GM12872 (cell line): Measurements from ENCODE around the gene NUDT2.

ENCODE experiments used
- CTCF ChIP-seq: IDR thresholded peaks from 3 replicates; pipeline ENCODE4 v1.5.1; 2011; ENCODE audit warnings: low read depth, mild to moderate bottlenecking, low read length, moderate library complexity; ENCODE audit not compliant: insufficient read depth

NUDT2 gene

DNA sequence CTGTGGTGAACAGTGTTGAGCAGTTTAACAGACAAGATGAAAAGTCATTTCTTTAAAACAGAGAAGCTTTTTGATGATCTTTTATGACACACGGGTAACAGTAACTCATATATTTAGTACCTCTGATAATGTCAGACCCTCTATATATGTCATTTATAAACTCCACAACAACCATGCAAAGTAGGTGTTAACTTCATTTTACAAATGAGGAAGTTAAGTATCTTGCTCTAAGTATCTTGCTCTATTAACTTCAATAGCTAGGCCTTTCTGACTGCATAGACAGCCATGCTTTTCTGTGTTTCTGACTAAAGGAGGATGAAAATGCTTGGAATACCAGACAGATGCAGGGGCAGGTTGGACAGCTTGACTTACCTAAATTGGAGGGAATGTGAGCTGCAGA, 1.8 kb downstream of the NUDT2 start:
- no peak for TF ChIP-seq CTCF

DNA sequence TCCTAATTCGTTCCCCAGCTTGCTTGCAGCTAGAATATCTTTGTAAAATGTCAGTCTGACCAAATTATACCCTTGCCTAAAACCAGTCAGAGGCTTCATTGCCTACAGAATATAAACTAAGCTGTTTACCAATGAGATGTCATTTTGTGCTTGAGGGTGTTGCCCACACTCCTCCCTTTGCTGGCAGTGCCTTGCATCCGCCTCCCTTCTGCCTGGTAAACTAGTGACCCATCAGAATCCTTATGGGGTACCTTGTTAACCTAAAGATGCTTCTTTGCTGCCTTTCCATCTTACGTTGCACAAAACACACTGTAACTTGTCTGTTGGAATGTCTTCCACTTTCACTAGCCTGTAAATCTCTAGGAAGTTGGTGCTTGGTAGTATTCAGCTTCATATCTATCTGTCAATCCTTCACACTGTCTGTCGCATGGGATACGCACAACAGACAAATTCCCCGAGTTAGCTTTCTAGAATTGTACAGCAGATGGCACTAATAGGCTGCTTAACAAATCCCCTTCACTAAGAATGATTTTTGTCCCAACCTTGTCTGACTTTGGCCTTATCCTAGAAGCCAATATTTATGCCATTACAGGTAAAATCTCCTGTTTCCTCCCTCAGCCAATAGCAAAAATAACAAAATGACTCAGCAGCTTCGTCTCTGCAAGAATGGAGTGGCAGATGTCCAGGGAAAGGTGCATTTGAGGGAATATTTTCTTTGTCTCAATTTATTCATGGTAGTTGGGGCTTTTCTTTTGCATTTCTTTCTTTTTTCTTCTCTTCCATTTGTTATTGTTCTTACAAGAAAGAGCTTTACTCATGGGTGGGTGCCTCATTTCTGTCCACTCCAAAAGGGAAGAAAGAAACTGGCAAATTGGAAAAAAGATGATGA, 3.0 kb downstream of the NUDT2 start:
- TF ChIP-seq CTCF: peak; percentile 41; the same call in 2 of the 3 replicates

DNA sequence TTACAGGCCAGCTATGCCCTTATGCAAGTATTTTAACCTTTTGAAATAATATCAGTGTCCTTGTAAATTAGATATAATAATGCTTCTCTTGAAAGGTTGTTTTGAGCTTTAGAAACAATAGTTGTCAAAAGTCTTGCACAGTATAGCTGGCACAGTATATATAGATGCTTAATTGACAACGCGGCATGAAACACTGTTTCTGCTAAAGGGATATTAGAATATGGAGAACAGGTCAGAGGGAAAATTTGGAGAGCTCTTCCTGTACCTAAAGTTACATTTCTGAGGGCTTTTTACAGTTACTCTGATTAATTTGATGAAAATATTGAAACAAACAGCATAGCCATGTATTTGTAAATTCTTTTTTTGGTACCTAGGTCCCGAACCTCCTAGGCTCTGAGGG, 4.5 kb downstream of the NUDT2 start:
- TF ChIP-seq CTCF: no peak

GRCh38 chr9:34334337-34334824, 5.0 kb downstream of the NUDT2 start:
- no peak for TF ChIP-seq CTCF

DNA sequence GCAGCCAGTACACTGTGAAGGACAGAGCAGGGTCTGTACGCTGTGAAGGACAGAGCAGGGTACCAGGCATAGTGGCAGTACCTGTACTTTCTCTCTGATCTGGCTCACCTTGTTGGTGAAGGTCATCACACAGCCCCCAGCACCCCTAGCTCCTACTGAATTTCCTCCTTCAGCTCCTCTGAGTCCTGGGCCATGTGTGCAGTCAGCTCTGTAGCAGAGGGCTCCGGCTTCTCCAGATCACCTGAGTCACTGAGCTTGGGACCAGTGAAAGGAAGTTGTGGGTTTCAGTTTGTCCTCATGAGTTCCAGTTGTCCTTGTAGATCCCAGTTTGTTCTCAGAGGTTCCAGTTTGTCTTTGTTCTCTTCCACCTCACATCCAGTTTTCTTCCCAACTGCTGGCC, 5.5 kb downstream of the NUDT2 start:
- no peak for TF ChIP-seq CTCF

DNA sequence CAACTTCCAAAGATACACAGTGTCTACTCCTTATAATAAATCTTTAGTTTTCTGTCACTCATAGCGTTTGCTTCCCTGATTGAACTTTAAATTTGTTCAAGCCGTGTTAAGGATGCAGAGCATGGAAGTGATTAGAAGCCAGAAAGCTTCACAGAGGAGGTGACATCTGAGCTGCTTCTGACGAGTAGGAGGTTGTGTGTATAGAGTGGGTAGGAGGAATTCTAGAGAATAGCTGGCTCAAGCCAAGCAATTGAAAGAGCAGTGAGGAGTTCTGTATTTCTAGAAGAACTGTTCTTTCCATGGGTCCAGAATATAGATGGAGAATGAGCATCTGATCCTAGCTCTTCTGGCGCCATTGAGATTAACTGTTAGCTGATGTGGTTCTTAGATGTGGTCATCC, 6.0 kb downstream of the NUDT2 start:
- TF ChIP-seq CTCF: no peak

- 0 out of 3 replicates have a peak, but pooled peaks have one; percentile 19 for TF ChIP-seq CTCF
Measured at GRCh38 chr9:34337403-34337802, 8.0 kb downstream of the NUDT2 start.
